ACC112 (cell line): ENCODE data around the gene LATS2.

Experiments
- H2AFZ ChIP-seq: fragments of 200-600 bp; sonication (generic); one replicate; pipeline ENCODE4 v1.6.0; 2017; ENCODE audit warnings: antibody characterized with exemption, low read length; ENCODE audit not compliant: unreplicated experiment
- H3K27ac ChIP-seq: fragments of 200-600 bp; sonication (generic); 2 replicates; pipeline ENCODE4 v1.5.1; 2014; ENCODE audit warnings: low read depth, mild to moderate bottlenecking, antibody characterized with exemption, low read length, moderate library complexity
- H3K27me3 ChIP-seq: fragments of 200-600 bp; sonication (generic); 2 replicates; pipeline ENCODE4 v1.6.1; 2014; ENCODE audit warnings: mild to moderate bottlenecking, antibody characterized with exemption, low read length, moderate library complexity, mixed read lengths; ENCODE audit not compliant: insufficient read depth
- H3K36me3 ChIP-seq: fragments of 200-600 bp; sonication (generic); 2 replicates; pipeline ENCODE4 v1.6.1; 2016; ENCODE audit warnings: mild to moderate bottlenecking, antibody characterized with exemption, low read length, moderate library complexity, mixed read lengths; ENCODE audit not compliant: insufficient read depth
- H3K4me1 ChIP-seq: fragments of 200-600 bp; sonication (generic); one replicate; pipeline ENCODE4 v1.6.1; 2016; ENCODE audit warnings: low read length, mixed read lengths; ENCODE audit not compliant: insufficient read depth, unreplicated experiment, control insufficient read depth
- H3K4me3 ChIP-seq: fragments of 200-600 bp; sonication (generic); 2 replicates; pipeline ENCODE4 v1.5.1; 2014; ENCODE audit warnings: mild to moderate bottlenecking, low read depth, low read length
- H3K79me2 ChIP-seq: fragments of 200-600 bp; sonication (generic); one replicate; pipeline ENCODE4 v1.6.0; 2016; ENCODE audit warnings: low read length; ENCODE audit not compliant: control insufficient read depth, unreplicated experiment, insufficient read depth

LATS2 gene

DNA sequence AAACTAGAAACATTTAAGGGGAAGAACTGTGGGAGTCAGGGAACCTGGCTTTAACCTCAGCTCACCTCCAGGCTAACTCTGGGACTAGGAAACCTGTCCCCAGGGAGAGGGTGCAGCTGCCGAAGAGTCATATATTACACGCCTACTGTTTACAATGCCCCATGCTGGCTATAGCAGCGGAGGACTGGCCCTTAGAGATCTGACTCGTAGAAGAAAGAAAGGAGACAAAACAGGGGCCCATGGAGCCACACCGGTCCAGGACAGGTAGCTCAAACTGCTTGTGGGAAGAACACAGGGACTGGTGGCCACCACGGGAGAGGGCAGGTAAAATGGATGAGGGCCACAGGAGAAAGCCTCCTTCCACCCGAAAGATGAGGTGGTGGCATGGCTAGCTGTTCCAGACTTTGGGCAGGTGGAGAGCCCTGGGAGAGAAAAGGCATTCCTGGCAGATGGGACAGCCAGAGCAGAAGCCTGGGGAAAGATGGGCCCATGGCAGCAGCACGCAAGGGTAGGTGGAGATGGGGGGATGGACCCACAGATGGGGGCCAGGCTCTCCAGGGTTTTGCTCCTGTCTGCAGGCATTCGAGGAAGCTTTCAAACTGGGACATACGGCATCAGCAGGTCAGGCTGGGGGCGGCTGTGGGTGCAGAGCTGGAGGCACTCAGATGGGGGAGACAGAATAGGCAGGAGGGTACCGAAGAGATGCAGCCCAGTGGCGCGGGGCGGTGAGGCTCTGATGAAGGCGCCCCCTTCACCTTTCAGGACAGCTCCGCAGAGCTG, 69.5 kb downstream of the LATS2 start:
- Histone ChIP-seq H3K79me2 (peaks cover 31% of the 10 kb centered on the region), H3K27ac (no peak overlapping the region), H3K4me3 (no peak overlapping the region), H2AFZ (no peak overlapping the region), H3K27me3 (no peaks in the 10 kb centered on the region), H3K36me3 (peaks cover 11% of the 10 kb centered on the region), H3K4me1 (peaks cover 15% of the 10 kb centered on the region)

DNA sequence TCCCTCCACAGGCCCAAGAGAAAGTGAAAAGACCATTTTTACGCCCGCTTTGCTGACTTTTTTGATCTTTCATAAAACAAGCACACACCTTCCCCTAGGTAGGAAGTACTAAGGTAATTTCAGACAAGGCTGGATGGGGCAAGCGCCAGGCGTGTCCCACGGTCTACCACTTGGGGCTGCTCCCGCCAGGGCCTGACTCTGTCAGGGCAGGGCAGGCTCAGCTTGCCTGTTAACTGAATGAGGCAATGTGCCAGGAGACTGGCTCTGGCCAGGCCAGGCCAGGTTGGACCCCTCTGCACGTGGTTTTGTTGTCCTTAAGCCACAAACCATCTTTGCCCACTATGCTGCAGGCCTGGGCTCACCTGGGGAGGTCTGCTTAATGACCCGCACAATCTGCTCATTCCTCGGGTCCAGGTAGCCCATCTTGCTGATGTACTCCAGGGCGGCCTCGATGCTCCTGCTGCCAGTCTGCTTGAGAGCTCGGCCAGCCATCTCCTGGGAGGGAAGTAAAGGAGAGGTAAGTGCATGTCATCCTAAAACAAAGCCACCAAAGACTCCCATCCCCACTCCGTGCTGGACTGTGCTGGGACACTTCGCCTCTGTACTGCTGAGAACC, 70.4 kb downstream of the LATS2 start:
- H2AFZ ChIP-seq: no peak overlapping the region
- H3K79me2 ChIP-seq: peaks cover 35% of the 10 kb centered on the region
- peaks cover 15% of the 10 kb centered on the region for H3K4me1 ChIP-seq
- H3K36me3 ChIP-seq: peaks cover 14% of the 10 kb centered on the region
- no peaks in the 10 kb centered on the region for H3K27me3 ChIP-seq
- H3K4me3 ChIP-seq: no peak overlapping the region
- H3K27ac ChIP-seq: no peak overlapping the region

DNA sequence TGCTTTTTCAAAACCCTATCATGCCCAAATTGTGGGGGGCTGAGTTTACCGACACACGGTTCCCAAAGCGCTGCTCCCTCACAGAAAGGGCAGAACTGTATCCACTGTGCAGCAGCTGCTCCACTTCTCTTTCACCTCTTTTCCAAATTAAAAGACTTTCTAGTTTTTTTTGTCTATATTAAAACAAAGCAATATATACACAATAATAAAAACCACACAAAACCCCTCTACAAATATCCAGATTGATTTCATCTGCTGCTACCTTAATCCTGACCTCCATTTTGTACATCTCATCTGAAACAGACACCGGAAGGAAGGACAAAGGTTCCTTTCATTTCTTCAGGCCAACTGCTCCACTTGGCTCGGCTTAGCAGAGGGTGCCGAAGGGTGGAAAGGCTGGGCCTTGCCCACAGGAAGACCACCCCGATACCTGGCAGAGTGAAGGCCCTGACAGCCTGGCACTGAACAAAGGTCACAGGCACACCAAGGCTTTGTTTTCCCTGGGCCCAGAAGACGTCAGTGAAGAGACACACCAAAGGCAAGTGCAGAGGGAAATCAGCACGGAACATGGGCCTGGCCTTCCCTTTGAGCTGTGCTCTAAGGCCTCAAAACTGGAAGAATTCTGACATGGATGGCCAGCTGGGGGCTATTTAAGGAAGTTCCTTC, 71.6 kb downstream of the LATS2 start:
- Histone ChIP-seq H3K4me3 (no peak overlapping the region), H3K4me1 (peaks cover 15% of the 10 kb centered on the region), H3K36me3 (peaks cover 18% of the 10 kb centered on the region), H3K27ac (no peak overlapping the region), H3K27me3 (no peaks in the 10 kb centered on the region), H3K79me2 (peaks cover 40% of the 10 kb centered on the region), H2AFZ (no peak overlapping the region)

DNA sequence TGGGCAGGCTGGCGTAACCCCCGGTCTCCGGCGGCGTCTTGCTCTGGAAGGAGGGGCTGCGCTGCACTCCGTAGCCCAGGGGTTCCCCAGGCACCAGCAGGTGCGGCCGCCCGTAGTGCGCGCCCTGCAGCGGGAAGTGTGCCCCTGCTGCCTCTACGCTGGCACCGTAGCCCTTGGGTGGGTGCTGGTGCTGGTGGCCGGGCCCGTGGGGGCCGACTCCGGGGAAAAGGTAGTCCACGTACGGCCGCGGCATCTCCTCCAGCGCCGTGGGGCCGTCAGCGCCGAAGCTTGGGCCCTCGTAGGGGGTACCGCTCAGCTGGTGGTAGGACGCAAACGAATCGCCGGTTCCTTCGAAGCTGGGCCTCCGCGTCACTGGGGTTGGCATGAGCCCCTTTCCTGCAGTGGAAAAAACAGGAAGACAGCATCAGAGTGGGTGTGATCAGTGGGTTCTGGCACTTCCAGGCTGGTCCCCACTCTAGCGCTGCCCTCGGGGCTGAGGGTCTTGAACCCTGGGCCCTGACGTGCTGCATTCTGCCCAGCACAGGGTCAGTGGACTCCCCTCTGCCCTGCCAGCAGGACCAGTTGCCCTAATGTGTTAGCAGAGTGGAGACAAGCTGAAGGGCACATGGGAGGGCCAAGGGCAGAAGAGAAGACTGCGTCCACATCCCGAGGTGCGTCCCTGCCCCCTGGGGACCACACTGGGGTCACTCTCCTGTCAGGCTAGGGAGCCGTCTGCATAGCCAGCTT, 72.3 kb downstream of the LATS2 start:
- no peak overlapping the region for H3K27ac ChIP-seq
- H3K36me3 ChIP-seq: peaks cover 18% of the 10 kb centered on the region
- peaks cover 38% of the 10 kb centered on the region for H3K79me2 ChIP-seq
- H3K4me1 ChIP-seq: peaks cover 11% of the 10 kb centered on the region
- no peak overlapping the region for H2AFZ ChIP-seq
- no peak overlapping the region for H3K4me3 ChIP-seq
- H3K27me3 ChIP-seq: no peaks in the 10 kb centered on the region

DNA sequence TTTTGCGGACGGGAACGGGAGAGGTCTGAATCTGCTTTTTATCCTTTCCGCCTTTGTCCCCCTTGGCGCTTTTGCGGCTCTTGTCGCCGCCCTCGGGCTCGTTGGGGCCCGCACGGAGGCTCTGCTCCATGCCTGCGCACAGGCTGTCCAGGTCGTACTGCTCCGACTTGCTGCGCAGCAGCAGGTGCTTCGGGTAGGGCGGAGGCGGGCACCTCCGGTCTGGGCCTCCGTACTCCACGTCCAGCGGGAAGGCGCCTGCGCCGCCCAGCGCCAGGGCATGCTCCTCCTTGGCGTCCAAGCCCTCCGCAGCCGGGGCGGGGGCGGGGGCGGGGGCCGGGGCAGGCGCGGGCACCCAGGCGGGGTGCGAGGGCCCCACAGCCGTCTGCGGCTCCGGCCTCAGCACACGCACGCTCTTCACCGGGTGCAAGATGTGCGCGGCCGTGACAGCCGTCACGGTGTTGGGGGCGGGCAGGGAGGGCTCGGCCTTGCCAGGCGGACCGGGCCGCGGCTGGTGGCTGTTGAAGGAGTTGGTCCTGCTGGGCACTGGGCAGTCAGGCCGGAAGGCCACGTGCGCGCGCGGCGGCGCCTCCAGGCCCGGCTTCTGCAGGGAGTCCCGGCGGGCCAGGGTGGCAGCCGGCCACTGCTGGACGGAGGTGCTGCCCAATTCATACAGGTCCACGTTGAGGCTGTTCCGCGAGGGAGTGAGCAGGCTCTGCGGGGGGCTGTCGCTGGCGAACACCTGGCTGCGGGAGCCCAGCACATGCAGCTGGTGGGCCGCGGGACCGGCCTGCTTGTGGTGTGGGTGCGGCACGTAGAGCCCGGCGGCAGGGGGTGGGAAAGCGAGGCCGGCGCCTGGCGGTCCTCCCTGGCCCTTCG, 73.1 kb downstream of the LATS2 start:
- H3K4me1 ChIP-seq: peaks cover 3% of the 10 kb centered on the region
- H2AFZ ChIP-seq: no peak overlapping the region
- no peak overlapping the region for H3K4me3 ChIP-seq
- peaks cover 18% of the 10 kb centered on the region for H3K36me3 ChIP-seq
- H3K27ac ChIP-seq: no peak overlapping the region
- H3K79me2 ChIP-seq: peaks cover 29% of the 10 kb centered on the region
- H3K27me3 ChIP-seq: no peaks in the 10 kb centered on the region

DNA sequence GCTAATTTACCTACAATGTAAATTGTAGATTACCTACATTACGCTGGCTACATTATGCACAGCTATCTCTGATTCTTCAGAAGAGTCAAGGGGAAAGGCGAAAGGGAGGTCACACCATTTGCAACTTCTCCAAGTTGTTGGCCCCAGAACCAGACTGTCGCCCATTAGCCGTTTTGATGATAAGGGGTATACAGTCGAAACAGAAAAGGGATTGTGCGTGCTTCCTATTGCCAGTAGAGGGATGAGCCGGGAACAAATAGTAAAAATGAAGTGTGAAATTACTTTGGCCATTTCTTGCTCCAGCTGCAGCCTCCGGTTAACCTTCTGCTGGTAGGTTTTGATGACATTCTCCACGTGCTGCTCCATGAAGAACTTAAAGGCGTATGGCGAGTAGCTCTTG, 73.8 kb downstream of the LATS2 start:
- Histone ChIP-seq H3K36me3 (peaks cover 18% of the 10 kb centered on the region), H3K27me3 (no peaks in the 10 kb centered on the region), H3K4me1 (no peaks in the 10 kb centered on the region), H3K4me3 (no peak overlapping the region), H3K79me2 (peaks cover 25% of the 10 kb centered on the region), H2AFZ (no peak overlapping the region), H3K27ac (no peak overlapping the region)

DNA sequence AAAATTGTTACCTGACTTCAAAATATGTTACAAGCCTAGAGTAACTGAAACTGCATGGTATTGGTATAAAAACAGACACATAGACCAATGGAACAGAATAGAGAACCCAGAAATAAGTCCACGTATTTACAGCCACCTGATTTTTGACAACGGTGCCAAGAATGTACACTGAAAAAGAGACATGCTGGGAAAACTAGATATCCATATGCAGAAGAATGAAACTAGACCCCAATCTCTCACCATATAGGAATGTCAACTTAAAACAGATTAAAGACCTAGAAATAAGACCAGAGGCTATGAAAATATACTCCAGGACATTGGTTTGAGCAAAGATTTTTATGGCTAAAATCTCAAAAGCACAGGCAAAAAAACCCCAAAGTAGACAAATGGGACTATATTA, 76.5 kb downstream of the LATS2 start:
- Histone ChIP-seq H3K4me3 (no peak overlapping the region), H3K79me2 (peaks cover 13% of the 10 kb centered on the region), H3K4me1 (no peaks in the 10 kb centered on the region), H2AFZ (no peak overlapping the region), H3K27me3 (no peaks in the 10 kb centered on the region), H3K36me3 (peaks cover 12% of the 10 kb centered on the region), H3K27ac (no peak overlapping the region)

DNA sequence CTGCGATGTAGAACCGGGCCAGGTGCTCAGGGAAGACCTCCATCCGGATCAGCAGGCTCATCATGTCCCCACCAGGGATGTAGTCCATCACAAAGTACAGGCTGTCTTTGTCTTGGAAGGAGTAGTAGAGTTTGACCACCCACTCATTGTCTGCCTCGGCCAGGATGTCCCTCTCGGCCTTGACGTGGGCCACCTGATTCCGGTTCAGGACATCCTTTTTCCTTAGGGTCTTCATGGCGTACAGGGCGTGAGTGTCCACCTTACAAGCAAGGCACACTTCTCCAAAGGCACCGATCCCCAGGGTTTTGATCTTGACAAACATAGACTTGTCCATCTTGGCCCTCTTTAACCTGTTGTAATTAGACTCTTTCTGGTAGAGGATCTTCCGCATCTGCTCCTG, 78.0 kb downstream of the LATS2 start:
- H3K4me3 ChIP-seq: no peak overlapping the region
- no peak overlapping the region for H2AFZ ChIP-seq
- H3K27me3 ChIP-seq: no peaks in the 10 kb centered on the region
- no peak overlapping the region for H3K27ac ChIP-seq
- no peaks in the 10 kb centered on the region for H3K4me1 ChIP-seq
- peaks cover 12% of the 10 kb centered on the region for H3K36me3 ChIP-seq
- H3K79me2 ChIP-seq: peaks cover 13% of the 10 kb centered on the region

DNA sequence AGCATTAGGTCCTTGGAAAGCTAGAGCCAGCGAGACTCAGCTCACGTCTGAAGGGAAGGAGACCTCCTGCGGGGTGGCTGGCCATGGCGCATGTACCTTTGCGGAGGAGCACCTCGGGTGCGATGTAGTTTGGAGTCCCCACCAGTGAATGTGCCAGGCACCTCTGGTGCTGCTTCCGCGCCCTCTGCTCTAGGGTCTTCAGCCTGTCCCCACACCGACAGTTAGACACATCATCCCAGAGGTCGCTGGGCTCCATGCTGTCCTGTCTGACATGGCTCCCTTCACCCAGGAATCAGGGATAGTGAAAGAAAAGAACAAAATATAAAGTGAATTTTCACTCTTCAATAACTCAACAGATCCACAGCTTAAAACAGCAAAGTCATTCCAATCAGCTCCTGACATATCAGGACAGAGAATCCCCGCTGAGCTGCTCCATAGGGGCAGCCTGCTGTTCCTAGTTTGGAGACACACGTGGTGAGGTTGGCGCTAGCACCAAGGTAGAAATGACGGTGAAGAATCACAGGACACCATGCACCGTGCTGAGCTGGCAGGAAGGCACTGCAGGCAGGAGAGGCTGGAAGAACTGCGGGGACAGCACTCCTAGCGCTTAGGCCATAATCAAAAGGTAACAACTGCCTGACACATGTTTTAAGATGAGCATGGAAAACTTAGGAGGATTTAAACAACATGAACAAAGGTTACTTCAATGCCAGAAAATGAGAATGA, 79.9 kb downstream of the LATS2 start:
- Histone ChIP-seq H3K27me3 (no peaks in the 10 kb centered on the region), H3K79me2 (peaks cover 9% of the 10 kb centered on the region), H3K4me1 (no peaks in the 10 kb centered on the region), H3K27ac (no peak overlapping the region), H3K4me3 (no peak overlapping the region), H3K36me3 (peaks cover 9% of the 10 kb centered on the region), H2AFZ (no peak overlapping the region)
